ENCODE measurements around the gene PI4KA. TPM values are rescaled to one million over a fixed set of nuclear protein-coding genes. Genes with fewer than 3 reads are reported as not detected.

The PI4KA gene
- total and polyA plus RNA-seq, 2 donors from 2014 or later = 37.3 to 92.8 TPM

DNA sequence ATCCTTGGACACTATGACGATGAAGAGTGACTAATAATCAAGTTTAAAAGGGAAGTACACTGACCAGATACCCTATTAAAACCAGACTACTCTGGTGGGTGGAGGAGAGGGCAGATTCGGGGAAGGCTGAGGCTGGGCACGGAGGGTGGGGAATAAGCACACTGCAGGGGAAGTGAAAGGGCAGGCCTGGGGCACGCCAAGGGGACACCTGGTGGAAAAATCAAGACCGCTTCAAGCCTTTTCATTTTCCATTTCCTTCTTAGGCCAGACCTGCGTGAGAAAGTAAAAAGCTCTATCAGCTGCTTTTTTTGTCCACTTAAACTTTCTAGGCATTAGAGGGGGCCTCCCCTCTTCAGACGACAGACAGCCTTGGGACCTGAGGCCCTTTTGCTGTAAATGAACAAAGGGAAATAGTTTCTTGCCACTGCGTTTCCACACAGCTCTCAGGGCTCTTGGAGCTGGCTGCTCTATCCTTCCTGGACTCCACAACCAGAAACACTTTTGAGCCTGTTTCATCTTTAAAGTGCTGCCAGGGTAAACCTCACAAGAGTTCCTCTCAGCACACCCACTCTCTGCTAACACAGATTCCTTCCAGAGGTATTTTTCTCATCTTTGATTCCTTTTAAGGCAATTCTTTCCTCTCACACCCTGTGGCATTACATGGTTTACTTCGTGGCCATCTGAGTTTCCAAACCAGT is 109.7 kb downstream of the PI4KA start:
- no peak overlapping the region for H3K4me3 ChIP-seq (ENCODE audit: low read length in 3 of 3)
- no peaks in the 10 kb centered on the region for H3K27me3 ChIP-seq (ENCODE audit: control insufficient read depth, insufficient read depth, low read length)
- no peak overlapping the region for H3K9ac ChIP-seq (ENCODE audit: low read length in 3 of 3)
- intact Hi-C loops (cut with DNase I) = no loop called here
- no peak overlapping the region for H3K27ac ChIP-seq (ENCODE audit: low read depth in 2 of 2, low read length in 2 of 2)
- no peaks in the 10 kb centered on the region for H3K9me3 ChIP-seq (ENCODE audit: control insufficient read depth in 2 of 3, insufficient read depth in 1 of 3, low read length in 3 of 3)
- H3K4me1 ChIP-seq (ENCODE audit: control insufficient read depth in 2 of 3, insufficient read depth in 2 of 3, low read depth in 1 of 3, low read length in 3 of 3) = no peaks in the 10 kb centered on the region
- DNase-seq (no peak), FAIRE-seq (no peak)
- TF ChIP-seq, protein P1, sequence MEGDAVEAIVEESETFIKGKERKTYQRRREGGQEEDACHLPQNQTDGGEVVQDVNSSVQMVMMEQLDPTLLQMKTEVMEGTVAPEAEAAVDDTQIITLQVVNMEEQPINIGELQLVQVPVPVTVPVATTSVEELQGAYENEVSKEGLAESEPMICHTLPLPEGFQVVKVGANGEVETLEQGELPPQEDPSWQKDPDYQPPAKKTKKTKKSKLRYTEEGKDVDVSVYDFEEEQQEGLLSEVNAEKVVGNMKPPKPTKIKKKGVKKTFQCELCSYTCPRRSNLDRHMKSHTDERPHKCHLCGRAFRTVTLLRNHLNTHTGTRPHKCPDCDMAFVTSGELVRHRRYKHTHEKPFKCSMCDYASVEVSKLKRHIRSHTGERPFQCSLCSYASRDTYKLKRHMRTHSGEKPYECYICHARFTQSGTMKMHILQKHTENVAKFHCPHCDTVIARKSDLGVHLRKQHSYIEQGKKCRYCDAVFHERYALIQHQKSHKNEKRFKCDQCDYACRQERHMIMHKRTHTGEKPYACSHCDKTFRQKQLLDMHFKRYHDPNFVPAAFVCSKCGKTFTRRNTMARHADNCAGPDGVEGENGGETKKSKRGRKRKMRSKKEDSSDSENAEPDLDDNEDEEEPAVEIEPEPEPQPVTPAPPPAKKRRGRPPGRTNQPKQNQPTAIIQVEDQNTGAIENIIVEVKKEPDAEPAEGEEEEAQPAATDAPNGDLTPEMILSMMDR (IDR thresholded peaks at IDR 0.05; ENCODE audit: borderline replicate concordance, extremely low read depth, insufficient read depth) = no peak
- peaks cover 2 to 45% (median 39%) of the 10 kb centered on the region in 3 donors for H3K36me3 ChIP-seq (ENCODE audit: control insufficient read depth in 2 of 3, insufficient read depth in 3 of 3, low read length in 3 of 3)

DNA sequence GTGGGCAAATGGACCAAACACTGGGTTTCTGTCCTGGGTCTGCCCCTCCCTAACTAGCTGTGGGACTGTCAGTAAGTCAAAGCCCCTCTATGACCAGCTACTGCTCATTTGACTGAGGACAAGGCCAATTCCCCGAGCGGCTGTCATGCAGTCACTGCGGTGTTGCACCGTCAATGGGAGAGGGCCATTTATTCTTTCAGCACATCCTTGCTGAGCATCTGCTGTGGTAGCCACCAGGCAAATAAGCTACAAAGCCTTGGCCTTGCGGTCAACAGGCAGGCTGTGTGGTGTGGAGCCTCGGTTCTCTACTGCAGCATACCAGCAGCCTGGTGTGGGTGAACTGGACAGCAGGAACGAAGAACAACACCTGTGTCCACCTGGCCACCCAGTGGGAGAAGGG is 110.5 kb downstream of the PI4KA start:
- intact Hi-C loops (cut with DNase I) = no loop called here
- Histone ChIP-seq H3K4me3 (ENCODE audit: low read length in 3 of 3) (no peak overlapping the region), H3K9ac (ENCODE audit: low read length in 3 of 3) (no peak overlapping the region), H3K36me3 (ENCODE audit: control insufficient read depth in 2 of 3, insufficient read depth in 3 of 3, low read length in 3 of 3) (peaks cover 2 to 45% (median 39%) of the 10 kb centered on the region in 3 donors), H3K27ac (ENCODE audit: low read depth in 2 of 2, low read length in 2 of 2) (no peak overlapping the region), H3K27me3 (ENCODE audit: control insufficient read depth, insufficient read depth, low read length) (no peaks in the 10 kb centered on the region), H3K9me3 (ENCODE audit: control insufficient read depth in 2 of 3, insufficient read depth in 1 of 3, low read length in 3 of 3) (no peaks in the 10 kb centered on the region), H3K4me1 (ENCODE audit: control insufficient read depth in 2 of 3, insufficient read depth in 2 of 3, low read depth in 1 of 3, low read length in 3 of 3) (no peaks in the 10 kb centered on the region)
- TF ChIP-seq, protein P1 (IDR thresholded peaks at IDR 0.05; ENCODE audit: borderline replicate concordance, extremely low read depth, insufficient read depth) = no peak
- FAIRE-seq = no peak
- no peak for DNase-seq

DNA sequence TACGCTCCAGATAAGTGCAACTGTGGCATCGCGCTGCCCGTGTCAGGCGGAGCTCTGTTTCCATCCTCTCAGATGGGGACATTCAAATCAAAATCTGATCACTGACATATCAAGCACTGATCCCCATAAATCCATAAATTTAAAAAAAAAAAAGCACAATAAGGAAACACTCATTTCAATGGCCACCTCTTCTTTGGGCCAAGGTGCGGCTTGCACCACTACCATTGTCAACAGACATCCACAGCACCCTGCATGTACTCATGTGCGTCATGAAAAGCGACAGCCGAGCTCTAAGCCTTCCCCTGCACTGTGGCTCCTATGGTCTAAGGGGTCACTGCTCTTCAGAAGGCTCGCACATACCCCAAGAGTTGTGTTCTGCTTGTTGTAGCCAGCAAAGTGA is 111.4 kb downstream of the PI4KA start:
- FAIRE-seq (no peak), DNase-seq (no peak)
- intact Hi-C loops (cut with DNase I) = no loop called here
- peaks cover 2 to 45% (median 32%) of the 10 kb centered on the region in 3 donors for H3K36me3 ChIP-seq (ENCODE audit: control insufficient read depth in 2 of 3, insufficient read depth in 3 of 3, low read length in 3 of 3)
- no peaks in the 10 kb centered on the region for H3K27me3 ChIP-seq (ENCODE audit: control insufficient read depth, insufficient read depth, low read length)
- H3K4me1 ChIP-seq (ENCODE audit: control insufficient read depth in 2 of 3, insufficient read depth in 2 of 3, low read depth in 1 of 3, low read length in 3 of 3) = no peaks in the 10 kb centered on the region
- TF ChIP-seq, protein P1 (IDR thresholded peaks at IDR 0.05; ENCODE audit: borderline replicate concordance, extremely low read depth, insufficient read depth) = no peak
- no peak overlapping the region for H3K4me3 ChIP-seq (ENCODE audit: low read length in 3 of 3)
- no peak overlapping the region for H3K27ac ChIP-seq (ENCODE audit: low read depth in 2 of 2, low read length in 2 of 2)
- H3K9me3 ChIP-seq (ENCODE audit: control insufficient read depth in 2 of 3, insufficient read depth in 1 of 3, low read length in 3 of 3) = no peaks in the 10 kb centered on the region
- no peak overlapping the region for H3K9ac ChIP-seq (ENCODE audit: low read length in 3 of 3)
